IPS-18a (cell line): ENCODE data around the gene EPB41L1.

ENCODE experiments used
- H3K27ac ChIP-seq: one replicate; pipeline ENCODE4 v1.5.1; 2013; ENCODE audit warnings: low read length
- H3K27me3 ChIP-seq: one replicate; pipeline ENCODE4 v1.6.1; 2013; ENCODE audit warnings: mild to moderate bottlenecking, low read length; ENCODE audit not compliant: control insufficient read depth, insufficient read depth
- H3K36me3 ChIP-seq: one replicate; pipeline ENCODE4 v1.6.1; 2013; ENCODE audit warnings: low read depth, low read length; ENCODE audit not compliant: control insufficient read depth
- H3K4me1 ChIP-seq: one replicate; pipeline ENCODE4 v1.6.1; 2013; ENCODE audit warnings: low read depth, low read length; ENCODE audit not compliant: control insufficient read depth
- H3K4me3 ChIP-seq: one replicate; pipeline ENCODE4 v1.5.1; 2013; ENCODE audit warnings: low read length
- H3K9ac ChIP-seq: one replicate; pipeline ENCODE4 v1.6.1; 2013; ENCODE audit warnings: mild to moderate bottlenecking, low read length, moderate library complexity
- H3K9me3 ChIP-seq: one replicate; pipeline ENCODE4 v1.6.1; 2013; ENCODE audit warnings: low read depth, low read length; ENCODE audit not compliant: control insufficient read depth

Gene EPB41L1

DNA sequence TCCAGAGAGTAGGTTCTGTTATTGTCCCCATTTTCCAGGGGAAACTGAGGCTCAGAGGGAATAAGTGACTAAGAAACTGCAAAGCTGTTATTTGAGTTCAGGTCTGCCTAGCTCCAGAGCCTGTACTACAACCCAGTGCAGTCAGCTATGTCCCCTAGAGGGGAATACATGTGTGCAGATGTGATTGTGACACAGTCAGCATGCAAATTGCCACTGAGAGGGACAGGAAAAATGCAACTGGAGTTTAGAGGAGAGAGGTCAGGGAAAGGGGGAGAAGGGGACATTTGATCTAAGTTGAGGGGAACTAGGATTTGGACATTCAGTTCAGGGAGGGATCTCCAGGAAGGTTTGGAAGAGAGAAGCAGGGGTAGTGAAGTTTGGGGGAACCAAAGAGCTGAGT is 38.6 kb upstream of the EPB41L1 start:
- no peak overlapping the region for H3K4me3 ChIP-seq
- no peaks in the 10 kb centered on the region for H3K9me3 ChIP-seq
- peaks cover 8% of the 10 kb centered on the region for H3K27me3 ChIP-seq
- H3K9ac ChIP-seq, result no peak overlapping the region
- no peak overlapping the region for H3K27ac ChIP-seq
- H3K4me1 ChIP-seq, result peaks cover 8% of the 10 kb centered on the region
- H3K36me3 ChIP-seq, result no peaks in the 10 kb centered on the region

DNA sequence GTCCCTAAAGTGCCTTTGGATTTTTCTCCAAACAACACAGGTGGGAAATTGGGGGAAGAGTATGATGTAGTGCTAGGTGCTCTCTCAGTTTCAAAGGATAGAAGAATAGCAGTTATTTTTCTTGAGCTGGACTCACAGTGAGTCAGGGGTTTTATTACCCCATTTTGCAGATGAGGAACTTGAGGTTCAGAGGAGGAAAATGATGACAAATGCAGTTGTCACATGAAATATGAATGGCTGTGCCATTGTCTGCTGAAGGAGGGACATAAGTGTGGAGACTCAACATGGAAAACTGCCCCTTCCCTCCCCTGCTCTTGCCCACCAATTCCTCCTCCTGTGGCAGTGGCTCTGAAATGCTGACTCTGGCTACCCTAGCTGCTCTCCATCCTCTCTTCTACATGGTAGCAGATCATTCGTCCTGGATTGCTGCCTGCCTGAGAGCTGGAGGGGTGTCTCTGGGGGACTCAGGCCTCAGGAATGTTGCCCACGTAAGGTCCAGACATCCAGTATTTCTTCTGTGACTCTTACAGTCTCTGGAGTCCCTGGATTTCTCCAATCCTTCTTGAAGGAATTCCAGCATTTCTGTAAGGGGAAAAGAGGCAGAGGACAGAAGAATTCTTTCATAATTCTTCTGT is 37.6 kb upstream of the EPB41L1 start:
- Histone ChIP-seq H3K4me1 (peaks cover 8% of the 10 kb centered on the region), H3K9me3 (no peaks in the 10 kb centered on the region), H3K27me3 (peaks cover 8% of the 10 kb centered on the region), H3K4me3 (no peak overlapping the region), H3K9ac (no peak overlapping the region), H3K36me3 (no peaks in the 10 kb centered on the region), H3K27ac (no peak overlapping the region)

DNA sequence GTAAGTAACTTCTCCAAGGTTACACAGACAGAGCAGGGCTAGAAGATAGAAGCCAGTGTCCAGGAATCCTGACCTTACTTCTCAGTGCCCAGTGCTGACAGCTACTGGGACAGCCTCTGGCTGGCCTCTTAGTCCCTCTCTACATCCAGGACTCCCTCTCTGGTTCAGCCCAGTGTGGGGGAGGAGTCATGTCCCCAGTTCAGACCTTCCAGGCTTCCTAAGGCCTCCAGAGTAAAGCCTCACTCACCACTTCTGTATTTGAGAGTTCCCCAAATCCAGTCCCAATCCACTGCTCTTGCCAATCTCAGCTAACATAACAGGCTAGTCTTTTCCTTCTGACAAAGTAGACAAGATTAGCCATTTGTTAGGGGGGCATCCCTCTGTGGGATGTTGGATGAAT is 36.9 kb upstream of the EPB41L1 start:
- H3K9ac ChIP-seq, result no peak overlapping the region
- peaks cover 8% of the 10 kb centered on the region for H3K4me1 ChIP-seq
- H3K36me3 ChIP-seq, result no peaks in the 10 kb centered on the region
- H3K27ac ChIP-seq, result no peak overlapping the region
- no peaks in the 10 kb centered on the region for H3K9me3 ChIP-seq
- H3K4me3 ChIP-seq, result no peak overlapping the region
- peaks cover 8% of the 10 kb centered on the region for H3K27me3 ChIP-seq

DNA sequence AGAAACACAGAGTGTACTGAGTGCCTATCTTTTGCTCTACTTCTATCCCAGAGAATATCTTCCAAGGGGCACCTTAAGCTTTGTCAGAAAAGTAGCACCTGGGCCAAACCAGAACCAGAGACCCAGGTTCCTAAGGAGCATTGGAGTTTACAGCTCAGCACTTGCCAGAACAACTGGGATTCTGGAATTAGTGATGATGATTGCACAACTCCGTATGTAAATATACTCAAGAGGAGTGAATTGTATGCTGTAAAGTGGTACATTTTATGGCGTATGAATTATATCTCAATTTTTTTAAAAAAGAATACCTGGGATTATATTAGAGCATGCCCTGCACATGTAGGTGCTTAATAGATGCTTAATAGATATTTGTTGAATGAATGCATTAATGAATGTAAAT is 36.2 kb upstream of the EPB41L1 start:
- Histone ChIP-seq H3K9ac (no peak overlapping the region), H3K4me3 (no peak overlapping the region), H3K9me3 (no peaks in the 10 kb centered on the region), H3K27me3 (peaks cover 8% of the 10 kb centered on the region), H3K27ac (no peak overlapping the region), H3K4me1 (peaks cover 8% of the 10 kb centered on the region), H3K36me3 (no peaks in the 10 kb centered on the region)

DNA sequence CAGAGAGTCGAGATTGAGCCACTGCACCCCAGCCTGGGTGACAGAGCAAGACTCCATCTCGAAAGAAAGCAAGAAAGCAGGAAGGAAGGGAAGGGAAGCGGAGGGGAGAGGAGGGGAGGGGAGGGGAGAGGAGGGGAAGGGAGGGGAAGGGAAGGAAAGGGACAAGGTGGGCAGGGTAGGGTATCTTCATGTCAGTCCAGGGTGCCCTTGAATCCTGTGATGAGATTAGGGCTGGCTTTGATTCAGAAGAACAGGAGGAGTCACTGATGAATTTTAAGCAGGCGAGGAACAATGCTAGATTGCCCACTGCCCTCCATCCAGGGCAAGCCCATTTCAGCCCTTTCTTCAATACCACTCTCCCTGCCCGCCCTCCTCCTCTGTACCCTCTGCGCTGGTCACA is 35.0 kb upstream of the EPB41L1 start:
- Histone ChIP-seq H3K36me3 (no peaks in the 10 kb centered on the region), H3K9me3 (no peaks in the 10 kb centered on the region), H3K4me1 (peaks cover 5% of the 10 kb centered on the region), H3K9ac (no peak overlapping the region), H3K4me3 (no peak overlapping the region), H3K27ac (no peak overlapping the region), H3K27me3 (no peaks in the 10 kb centered on the region)

DNA sequence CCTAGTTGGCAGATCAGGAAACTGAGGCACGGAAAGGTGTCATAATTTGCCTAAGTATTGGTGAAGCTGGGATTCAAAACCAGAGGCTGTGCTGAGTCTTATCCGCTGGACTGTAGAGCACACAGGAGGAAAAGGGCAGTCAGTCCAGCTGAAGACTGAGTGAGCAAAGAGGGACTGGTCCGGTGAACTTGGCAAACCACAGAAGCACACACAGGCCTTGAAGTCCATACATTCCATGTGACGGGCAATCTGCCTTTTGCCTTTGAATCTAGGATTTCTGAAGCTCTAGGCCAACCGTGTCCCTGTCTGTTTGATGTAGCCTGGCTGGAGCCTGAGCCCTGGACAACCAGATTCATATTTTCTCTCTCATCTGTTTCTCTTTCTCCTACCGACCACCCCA is 34.3 kb upstream of the EPB41L1 start:
- Histone ChIP-seq H3K4me3 (no peak overlapping the region), H3K9me3 (no peaks in the 10 kb centered on the region), H3K27ac (no peak overlapping the region), H3K36me3 (no peaks in the 10 kb centered on the region), H3K4me1 (no peaks in the 10 kb centered on the region), H3K27me3 (no peaks in the 10 kb centered on the region), H3K9ac (no peak overlapping the region)

DNA sequence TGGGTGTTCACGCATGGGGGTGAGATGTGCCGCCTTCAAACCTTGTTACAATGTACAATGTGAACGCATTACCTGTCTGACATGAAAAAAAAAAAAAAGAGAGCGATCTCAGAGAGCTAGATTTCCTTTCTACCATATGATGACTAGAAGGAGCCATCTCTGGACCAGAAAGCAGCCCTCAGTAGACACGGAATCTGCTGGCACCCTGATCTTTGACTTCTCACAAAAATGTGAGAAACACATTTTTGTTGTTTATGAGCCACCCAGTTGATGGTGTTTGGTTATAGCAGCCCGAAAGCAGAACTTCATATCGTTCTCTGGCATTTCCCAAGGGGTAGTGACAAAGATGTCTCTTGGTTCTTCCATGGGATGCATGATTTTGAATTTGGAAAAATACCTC is 33.5 kb upstream of the EPB41L1 start:
- Histone ChIP-seq H3K4me3 (no peak overlapping the region), H3K9ac (no peak overlapping the region), H3K27me3 (no peaks in the 10 kb centered on the region), H3K4me1 (no peaks in the 10 kb centered on the region), H3K27ac (no peak overlapping the region), H3K9me3 (no peaks in the 10 kb centered on the region), H3K36me3 (no peaks in the 10 kb centered on the region)

DNA sequence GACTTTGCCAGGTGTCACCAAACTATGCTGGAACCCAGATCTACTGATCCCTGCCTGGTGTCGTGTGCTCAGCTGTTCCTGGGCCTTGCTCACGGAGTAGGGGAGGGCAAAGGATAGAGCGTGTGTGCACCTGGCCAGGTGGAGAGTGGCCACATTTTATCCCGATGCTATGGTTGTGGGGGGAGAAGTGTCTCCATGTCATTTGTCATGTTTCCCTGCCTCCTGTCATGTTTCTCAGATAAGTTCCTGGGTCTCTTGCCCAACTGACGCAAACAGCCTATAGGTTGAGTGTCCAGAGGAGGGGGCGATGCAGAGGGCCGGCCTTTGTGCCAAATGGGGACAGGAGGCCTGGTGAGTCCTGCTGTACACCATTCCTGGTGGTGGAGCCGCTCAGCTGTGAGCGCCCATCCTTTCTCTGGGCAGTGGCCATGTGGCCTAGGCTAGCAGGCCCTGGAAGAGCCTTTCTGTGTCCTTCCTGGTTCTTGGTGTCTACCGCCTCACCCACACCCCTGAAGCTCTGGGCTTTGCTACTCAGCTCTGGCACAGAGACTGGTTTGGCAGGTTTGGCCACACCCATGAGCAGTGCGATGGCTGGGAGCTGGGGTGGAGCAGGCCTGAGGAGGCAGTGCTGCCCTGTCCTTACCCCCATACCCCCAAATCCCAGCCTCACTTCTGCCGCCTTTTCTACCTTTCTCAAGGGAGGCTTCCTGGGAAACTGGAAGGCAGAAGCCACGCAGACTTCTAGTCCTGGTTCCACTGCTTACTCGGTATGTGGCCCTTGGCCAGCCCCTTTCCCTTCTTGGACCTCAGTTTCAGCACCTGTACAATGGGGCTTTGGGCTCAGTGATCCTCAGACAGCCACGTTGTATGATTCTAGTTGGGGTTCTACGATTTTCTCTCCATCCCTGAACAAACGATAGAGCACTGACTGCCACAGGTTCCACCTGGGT is 32.3 kb upstream of the EPB41L1 start:
- H3K27me3 ChIP-seq, result no peaks in the 10 kb centered on the region
- no peak overlapping the region for H3K9ac ChIP-seq
- no peaks in the 10 kb centered on the region for H3K4me1 ChIP-seq
- H3K27ac ChIP-seq, result no peak overlapping the region
- H3K36me3 ChIP-seq, result no peaks in the 10 kb centered on the region
- H3K9me3 ChIP-seq, result no peaks in the 10 kb centered on the region
- H3K4me3 ChIP-seq, result no peak overlapping the region

DNA sequence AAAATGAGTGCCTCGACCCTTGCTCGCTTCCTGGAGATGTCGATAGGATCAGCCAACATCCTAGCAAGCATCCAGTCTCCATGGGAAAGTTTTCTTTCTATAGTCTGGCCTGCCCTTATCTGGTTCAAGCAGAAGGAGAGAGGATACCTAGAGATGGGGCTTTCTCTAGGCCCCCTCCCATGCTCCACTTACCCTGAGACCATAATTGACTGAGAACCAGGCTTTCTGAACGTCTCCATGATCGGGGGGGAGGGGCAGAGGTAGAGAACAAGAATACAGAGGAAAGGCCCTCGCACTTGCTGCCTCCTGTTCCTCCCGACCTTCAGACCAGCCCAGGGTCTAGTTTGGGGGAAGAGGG is 31.6 kb upstream of the EPB41L1 start:
- no peaks in the 10 kb centered on the region for H3K9me3 ChIP-seq
- H3K4me3 ChIP-seq, result no peak overlapping the region
- no peaks in the 10 kb centered on the region for H3K36me3 ChIP-seq
- H3K27me3 ChIP-seq, result no peaks in the 10 kb centered on the region
- peaks cover 3% of the 10 kb centered on the region for H3K4me1 ChIP-seq
- H3K27ac ChIP-seq, result no peak overlapping the region
- H3K9ac ChIP-seq, result no peak overlapping the region

DNA sequence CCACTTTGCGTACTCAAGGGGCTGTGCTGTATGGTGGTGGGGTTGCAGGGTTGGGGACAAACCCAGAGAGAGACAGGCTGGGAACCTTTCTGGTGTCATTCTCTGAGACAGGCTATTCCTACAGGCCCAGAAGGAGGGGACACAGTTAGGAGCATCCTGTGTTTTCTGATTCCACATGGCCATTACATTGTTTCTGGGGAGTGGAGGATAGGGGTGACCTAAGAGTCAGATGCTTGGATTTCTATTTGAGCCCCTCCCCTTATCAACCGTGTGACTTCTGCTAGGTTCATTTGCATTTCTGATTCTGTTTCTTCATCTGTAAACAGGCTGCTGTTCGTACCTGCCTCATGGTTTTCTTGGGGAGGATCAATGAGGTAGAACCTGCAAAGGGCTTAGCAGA is 29.4 kb upstream of the EPB41L1 start:
- no peak overlapping the region for H3K4me3 ChIP-seq
- H3K9ac ChIP-seq, result no peak overlapping the region
- peaks cover 3% of the 10 kb centered on the region for H3K4me1 ChIP-seq
- no peaks in the 10 kb centered on the region for H3K9me3 ChIP-seq
- H3K27ac ChIP-seq, result no peak overlapping the region
- H3K27me3 ChIP-seq, result no peaks in the 10 kb centered on the region
- H3K36me3 ChIP-seq, result no peaks in the 10 kb centered on the region

DNA sequence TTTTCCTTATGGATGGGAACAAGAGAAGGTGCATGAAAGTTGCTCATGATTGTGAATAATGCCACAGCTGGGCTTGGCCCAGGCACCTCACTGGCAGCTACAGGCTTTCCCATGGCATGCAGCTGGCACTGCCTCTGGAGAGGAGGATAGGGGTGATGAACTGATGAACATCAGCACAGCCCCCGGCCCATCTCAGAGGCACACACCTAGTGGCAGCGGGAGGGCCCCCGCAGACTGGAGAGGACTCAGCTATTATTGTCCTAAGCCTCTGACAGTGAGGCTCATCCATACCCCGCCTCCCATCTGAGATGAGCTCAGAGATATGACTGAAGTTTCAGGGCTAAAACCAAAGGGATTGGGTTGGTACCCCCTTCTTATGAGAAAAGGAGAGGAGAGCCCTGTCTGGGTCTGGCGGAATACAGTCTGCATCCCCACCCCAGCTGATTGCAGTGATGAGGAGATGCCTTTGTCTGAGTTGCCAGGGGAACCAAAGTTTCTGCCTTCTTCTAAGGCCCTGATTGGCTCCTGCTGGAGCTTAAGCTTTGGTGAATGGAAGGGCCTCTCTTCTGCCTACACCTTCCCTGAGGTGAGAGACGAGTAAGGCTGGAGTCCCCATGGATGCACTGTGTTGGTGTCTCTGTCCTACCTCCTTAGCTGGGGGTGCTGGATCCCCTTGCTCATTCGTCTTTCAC is 27.6 kb upstream of the EPB41L1 start:
- Histone ChIP-seq H3K36me3 (no peaks in the 10 kb centered on the region), H3K4me1 (peaks cover 3% of the 10 kb centered on the region), H3K9me3 (no peaks in the 10 kb centered on the region), H3K27ac (no peak overlapping the region), H3K4me3 (no peak overlapping the region), H3K9ac (no peak overlapping the region), H3K27me3 (no peaks in the 10 kb centered on the region)
